Activated CD4-positive, alpha-beta T cell treated with anti-CD3 and anti-CD28 coated beads for 24 hours (primary cell): Measurements from ENCODE around the gene DOCK1.

Experiments used
- DNase-seq, 2 donors: peaks; one replicate each; pipeline ENCODE4 v3.0.0-alpha.2; 2020; ENCODE audit warnings: low read depth in 2 of 2

Gene DOCK1

GRCh38 chr10:127313996-127314700 lies 408.9 kb downstream of the DOCK1 start:
- DNase-seq: no peak

GRCh38 chr10:127314797-127315196 lies 409.6 kb downstream of the DOCK1 start:
- DNase-seq: no peak

DNA sequence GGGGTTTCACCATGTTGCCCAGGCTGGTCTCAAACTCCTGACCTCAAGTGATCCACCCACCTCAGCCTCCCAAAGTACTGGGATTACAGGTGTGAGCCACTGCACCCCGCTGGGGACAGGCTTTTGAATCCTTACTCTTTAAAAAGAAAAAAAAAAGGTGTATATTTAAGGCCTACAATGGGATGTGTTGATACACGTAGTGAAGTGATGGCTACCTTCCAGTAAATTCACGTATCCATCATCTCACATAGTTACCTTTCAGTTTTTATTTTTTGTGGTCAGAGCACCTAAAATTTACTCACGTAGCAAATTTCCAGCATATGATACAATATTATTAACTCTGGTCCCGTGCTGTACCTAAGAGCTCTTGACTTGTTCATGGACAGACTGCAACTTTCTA lies 410.7 kb downstream of the DOCK1 start:
- DNase-seq: no peak

DNA sequence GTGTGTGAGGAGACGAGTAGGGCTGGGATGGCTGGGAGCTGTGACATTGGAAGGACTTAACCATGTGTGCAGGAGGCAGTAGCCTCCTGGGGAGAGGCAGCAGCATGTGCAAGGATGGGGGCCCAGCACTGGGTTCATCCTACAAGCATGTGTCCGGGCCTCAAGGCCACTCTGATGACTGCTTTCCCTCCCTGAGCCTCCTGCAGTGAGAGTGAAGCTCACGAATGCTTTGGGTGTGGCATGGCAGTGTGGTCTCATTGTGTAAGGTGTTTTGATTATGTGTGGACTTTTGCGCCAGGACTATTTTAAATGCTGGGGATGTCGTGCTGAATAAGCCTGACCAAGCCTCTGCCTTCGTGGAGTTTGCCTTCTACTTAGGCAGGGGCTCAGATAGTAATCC lies 413.2 kb downstream of the DOCK1 start:
- DNase-seq: no peak

GRCh38 chr10:127319271-127319670 lies 414.0 kb downstream of the DOCK1 start:
- no peak for DNase-seq

GRCh38 chr10:127319691-127320090 lies 414.5 kb downstream of the DOCK1 start:
- DNase-seq: no peak

DNA sequence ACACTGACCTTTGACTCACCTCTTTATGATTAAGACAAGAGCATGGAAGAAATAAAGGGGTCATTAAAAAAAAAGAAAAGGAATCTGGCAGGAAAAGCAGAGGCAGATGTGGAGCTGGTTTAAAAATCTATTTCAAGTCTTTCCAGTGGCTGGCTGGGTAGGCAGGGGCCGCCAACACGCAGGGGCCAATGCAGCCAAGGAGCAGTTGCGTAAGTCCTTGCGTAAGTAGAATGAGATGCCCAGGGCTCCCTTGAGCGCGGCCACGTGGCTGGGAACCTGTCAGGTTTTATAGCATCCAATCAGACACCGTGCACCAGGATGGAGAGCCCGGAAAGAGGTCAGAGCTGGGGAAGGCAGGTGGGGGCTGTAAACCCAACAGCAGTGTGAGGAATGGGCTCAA lies 414.9 kb downstream of the DOCK1 start:
- DNase-seq: no peak

DNA sequence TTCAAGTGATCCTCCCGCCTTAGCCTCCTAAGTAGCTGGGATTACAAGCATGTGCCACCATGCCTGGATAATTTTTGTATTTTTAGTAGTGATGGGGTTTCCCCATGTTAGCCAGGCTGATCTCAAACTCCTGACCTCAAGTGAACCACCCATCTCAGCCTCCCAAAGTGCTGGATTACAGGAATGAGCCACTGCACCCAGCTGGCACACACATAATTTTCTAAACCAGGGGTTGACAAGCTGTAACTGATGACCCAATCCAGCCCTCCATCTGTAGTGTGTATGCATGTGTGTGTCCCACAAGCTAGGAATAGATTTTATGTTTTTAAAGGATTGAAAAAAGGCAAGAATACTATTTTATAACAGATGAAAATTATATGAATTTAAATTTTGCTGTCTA lies 417.1 kb downstream of the DOCK1 start:
- no peak for DNase-seq

- DNase-seq: no peak
Measured at GRCh38 chr10:127325506-127325905, 420.3 kb downstream of the DOCK1 start.

DNA sequence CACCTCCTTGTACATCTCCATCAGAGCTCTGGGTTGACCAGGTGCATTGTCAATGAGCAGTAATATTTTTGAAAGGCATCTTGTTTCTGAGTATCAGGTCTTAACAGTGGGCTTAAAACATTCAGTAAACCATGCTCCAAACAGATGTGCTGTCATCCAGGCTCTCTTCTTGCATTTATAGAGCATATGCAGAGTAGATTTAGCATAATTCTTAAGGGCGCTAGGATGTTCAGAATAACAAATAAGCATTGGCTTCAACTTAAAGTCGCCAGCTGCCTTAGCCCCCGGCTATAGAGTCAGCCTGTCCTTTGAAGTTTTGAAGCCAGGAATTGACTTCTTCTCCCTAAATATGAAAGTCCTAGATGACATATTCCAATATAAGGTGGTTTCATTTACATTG lies 421.7 kb downstream of the DOCK1 start:
- DNase-seq: no peak

DNA sequence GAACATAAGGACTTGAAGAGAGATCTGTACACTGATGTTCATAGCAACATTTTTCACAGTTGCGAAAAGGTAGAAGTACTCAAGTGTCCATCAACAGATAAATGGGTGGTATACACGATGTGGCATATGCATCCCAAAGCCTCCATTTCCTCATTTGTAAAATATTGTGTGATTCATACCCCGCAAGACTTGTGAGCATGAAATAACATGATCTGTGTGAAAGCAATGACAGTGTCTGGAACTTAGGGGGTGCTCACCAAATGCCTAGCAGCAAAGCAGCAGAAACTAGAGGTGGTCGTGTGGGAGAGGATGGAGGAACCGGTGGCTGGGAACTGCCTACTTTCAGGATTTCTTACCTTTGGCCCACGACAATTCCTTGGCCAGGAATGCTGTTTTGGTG lies 426.5 kb downstream of the DOCK1 start:
- DNase-seq: no peak

- no peak for DNase-seq
Measured at GRCh38 chr10:127332631-127333030, 427.4 kb downstream of the DOCK1 start.

GRCh38 chr10:127337801-127338200 lies 432.6 kb downstream of the DOCK1 start:
- DNase-seq: no peak

DNA sequence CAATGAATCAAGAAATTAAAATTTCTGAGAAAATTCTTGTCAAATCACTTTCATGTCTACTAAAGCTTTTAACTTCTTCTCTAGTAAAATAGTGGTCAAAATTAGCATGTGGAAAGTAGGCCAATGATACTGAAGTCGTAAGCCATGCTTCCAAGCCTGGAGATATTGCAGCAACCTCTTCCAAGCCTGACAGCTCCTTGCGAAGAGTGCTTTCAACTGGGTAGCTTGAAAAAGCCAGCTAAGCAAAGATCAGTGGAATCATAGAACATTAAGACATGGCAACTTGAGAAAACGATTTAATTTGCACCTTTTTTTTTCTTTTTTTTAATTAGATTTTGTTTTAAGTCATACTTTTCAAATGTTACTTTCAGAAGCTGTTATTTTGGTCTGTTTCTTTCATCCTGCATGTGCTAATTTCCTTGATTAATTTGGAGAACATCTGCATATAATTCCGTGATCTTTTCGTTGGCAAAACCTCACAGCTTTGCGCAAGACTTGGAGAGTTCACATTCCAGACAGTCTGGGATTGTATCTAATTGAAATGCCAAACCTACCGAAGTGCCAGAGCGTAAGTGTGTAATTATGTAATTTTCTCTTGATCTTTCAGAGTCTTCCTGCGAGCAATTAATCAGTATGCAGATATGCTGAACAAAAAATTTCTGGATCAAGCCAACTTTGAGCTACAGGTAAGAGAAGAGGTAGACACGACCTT lies 433.3 kb downstream of the DOCK1 start:
- no peak for DNase-seq

DNA sequence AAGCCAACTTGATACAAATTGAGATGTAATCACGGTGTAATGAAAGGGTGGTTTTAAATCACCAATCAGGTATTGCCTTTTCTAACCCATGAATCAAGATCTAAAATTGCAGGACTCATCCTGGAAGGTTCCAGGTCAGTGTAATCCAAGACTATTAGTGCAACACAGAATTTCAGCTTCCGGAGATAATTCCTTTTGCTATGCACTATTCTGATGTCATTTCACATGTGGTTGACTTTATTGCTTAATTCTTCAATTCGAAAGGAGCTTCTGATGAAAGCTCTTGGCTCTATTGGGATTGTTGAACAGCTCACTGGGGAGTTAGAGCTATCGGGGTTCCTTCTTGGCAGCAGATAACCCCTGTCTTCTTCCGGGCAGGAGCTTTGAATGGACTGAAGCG lies 438.6 kb downstream of the DOCK1 start:
- no peak for DNase-seq

DNA sequence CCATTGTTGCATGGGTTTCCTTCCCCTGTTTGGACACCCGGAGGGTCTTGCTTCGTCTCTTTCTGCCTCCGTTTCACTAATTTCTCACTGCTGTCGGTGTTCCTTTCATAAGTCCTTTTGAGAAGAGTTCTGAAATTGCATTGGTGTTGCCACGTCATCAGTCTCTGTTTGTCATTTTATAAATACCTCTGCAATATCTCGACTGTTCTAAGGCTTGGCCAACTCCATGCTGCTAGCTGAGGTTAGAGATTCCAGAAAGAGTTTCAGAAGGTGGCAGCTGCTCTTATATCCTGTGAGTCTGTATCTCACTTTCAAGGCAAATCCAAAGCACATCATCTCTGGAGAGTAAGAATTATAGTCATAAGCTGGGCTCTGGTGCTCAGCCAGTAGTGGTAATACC lies 439.1 kb downstream of the DOCK1 start:
- no peak for DNase-seq

GRCh38 chr10:127345231-127345965 lies 440.2 kb downstream of the DOCK1 start:
- DNase-seq: no peak

- no peak for DNase-seq
Measured at GRCh38 chr10:127346604-127347003, 441.4 kb downstream of the DOCK1 start.

GRCh38 chr10:127347202-127347959 lies 442.2 kb downstream of the DOCK1 start:
- DNase-seq: no peak

DNA sequence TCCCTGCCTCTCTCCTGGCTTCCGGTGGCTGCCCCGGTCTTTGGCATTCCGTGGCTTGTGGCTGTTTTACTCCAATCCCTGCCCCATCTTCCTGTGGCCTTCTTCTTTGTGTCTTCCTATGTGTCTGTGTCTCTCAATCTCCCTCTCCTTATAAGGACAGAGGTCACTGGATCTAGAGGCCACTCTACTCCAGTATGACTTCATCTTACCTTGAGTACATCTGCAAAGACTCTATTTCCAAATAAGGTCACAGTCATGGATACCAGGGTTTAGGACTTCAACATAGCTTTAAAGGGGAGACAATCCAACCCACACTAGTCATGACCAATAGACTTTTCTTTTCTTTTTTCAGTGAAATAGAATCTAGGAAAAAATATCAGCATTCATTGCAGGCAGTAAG lies 444.5 kb downstream of the DOCK1 start:
- no peak for DNase-seq

DNA sequence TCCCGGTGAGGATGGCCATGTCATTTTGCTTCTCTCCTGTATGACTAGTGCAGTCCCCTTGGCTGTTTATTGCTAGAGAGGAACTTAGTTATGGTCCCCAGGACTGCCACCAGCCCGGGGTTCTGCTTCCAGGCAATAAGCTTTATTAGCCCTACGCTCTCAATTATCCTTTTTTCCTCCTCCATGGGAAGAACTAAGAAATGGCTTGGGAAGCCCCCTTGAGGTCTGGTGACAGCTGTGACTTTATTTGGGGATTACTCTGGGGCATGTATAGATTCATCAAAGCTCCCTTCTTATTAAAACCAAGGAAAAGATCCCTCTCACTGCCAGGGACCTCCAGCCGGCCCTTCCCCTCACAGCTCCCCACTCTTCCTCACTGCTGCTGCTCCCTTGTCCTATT lies 446.3 kb downstream of the DOCK1 start:
- DNase-seq: no peak

DNA sequence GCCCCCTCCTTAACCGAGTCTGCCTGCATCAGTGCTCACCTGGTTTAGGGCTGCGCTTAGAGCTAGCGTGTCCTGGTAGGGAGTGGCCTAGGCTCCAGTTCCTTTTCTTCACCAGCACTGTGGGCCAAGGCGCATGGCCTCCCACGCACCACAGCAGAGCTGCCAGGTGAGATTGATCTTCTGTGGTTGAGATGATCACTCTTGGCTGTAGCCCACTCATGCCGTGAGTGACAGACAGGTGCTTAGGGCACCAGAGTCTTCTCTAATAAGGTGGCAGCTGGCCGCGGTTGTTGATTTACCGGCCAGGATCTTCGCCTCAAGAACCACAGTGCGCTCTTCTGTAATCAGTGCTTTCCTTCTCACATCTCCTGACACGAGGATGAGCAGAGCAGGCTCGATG lies 448.3 kb downstream of the DOCK1 start:
- no peak for DNase-seq
